ENCODE measurements around the gene PNLIPRP3. TPM values are rescaled to one million over a fixed set of nuclear protein-coding genes. Genes with fewer than 3 reads are reported as not detected.

PNLIPRP3 gene
- total and polyA plus RNA-seq, 2 of the 8 experiments (the other 6 are each of a cell fraction or from before 2014, with no cell fraction given) = not detected

GRCh38 chr10:116487522-116488430 is 60.1 kb downstream of the PNLIPRP3 start:
- POLR2A ChIA-PET (ENCODE audit: partially characterized antibody) = no interaction called here
- no peaks in the 10 kb centered on the region for H3K79me1 ChIP-seq (ENCODE audit: low read depth, low read length)
- FAIRE-seq = no peak
- no peak overlapping the region for H3K14ac ChIP-seq (ENCODE audit: insufficient read length)
- no peak overlapping the region for H3K23ac ChIP-seq (ENCODE audit: insufficient read length)
- DNase-seq (ENCODE audit: low read depth in 1 of 2, low spot score in 2 of 2) = no peak
- no peaks in the 10 kb centered on the region for H4K20me1 ChIP-seq (replicated peaks in 1 of 2; ENCODE audit: control insufficient read depth in 1 of 2, insufficient read depth in 2 of 2, low read length in 2 of 2)
- no peak overlapping the region for H3K4me3 ChIP-seq (ENCODE audit: extremely low read depth in 1 of 4, insufficient read depth in 2 of 4, low read depth in 3 of 4, low read length in 4 of 4)
- no peak overlapping the region for H2AFZ ChIP-seq (ENCODE audit: low read length)
- H4K5ac ChIP-seq (ENCODE audit: insufficient read length, low read depth, low read length) = no peak overlapping the region
- H3K23me2 ChIP-seq (ENCODE audit: low read depth, low read length) = no peaks in the 10 kb centered on the region
- H3K9me3 ChIP-seq (ENCODE audit: insufficient read depth in 2 of 2, low read depth in 1 of 2, low read length in 1 of 2) = no peaks in the 10 kb centered on the region; a peak in 1 of 4 replicates
- no peaks in the 10 kb centered on the region for H3K36me3 ChIP-seq (ENCODE audit: control insufficient read depth in 2 of 4, insufficient read depth in 4 of 4, low read length in 3 of 4)
- H2BK5ac ChIP-seq (ENCODE audit: low read depth, low read length) = no peak overlapping the region
- WGBS, 2 experiments (ENCODE audit: extremely low coverage in 1 of 2, insufficient coverage in 1 of 2, insufficient read length in 1 of 2, insufficient replicate concordance in 2 of 2, low coverage in 1 of 2, low lambda C conversion rate in 2 of 2, missing lambda C conversion rate in 1 of 2) = 94% methylated on average over 1 of the region's 1 CpG; no CpG with 5 or more reads in 1 of the 2 experiments
- TF ChIP-seq RXRA (IDR thresholded peaks at IDR 0.05; ENCODE audit: insufficient read depth, low read depth, low read length) = no peak
- no peak for TF ChIP-seq POLR2AphosphoS5 (IDR thresholded peaks at IDR 0.05; ENCODE audit: low read depth, low read length)
- TF ChIP-seq CREB1 (IDR thresholded peaks at IDR 0.05) = no peak
- TF ChIP-seq SIN3A (conservative IDR thresholded peaks at IDR 0.05 in 1 of 2, IDR thresholded peaks at IDR 0.05 in 1 of 2; ENCODE audit: low read depth in 1 of 2, low read length in 2 of 2) = no peak
- H3K4me1 ChIP-seq (replicated peaks in 1 of 4; ENCODE audit: control insufficient read depth in 3 of 4, insufficient read depth in 4 of 4, low read length in 3 of 4) = peaks cover 0 to 3% (median 0%) of the 10 kb centered on the region in 4 experiments; a peak in 2 of 7 replicates
- CTCF ChIA-PET (ENCODE audit: partially characterized antibody) = interaction anchor here (0.8 to 1.9 kb wide), 2 partner anchors 17 to 37 kb away, joined by 3 to 6 read pairs; no protein-coding TSS in a partner anchor
- no peak overlapping the region for H3K9ac ChIP-seq (replicated peaks in 1 of 4; ENCODE audit: extremely low read depth in 1 of 4, low read depth in 3 of 4, low read length in 3 of 4)
- H2BK20ac ChIP-seq (ENCODE audit: low read length) = peak overlapping the region; percentile 23; the same call in 1 of the 2 replicates
- H3K27me3 ChIP-seq (replicated peaks in 1 of 4; ENCODE audit: control insufficient read depth in 3 of 4, extremely low read depth in 1 of 4, insufficient read depth in 3 of 4, low read length in 3 of 4) = no peaks in the 10 kb centered on the region
- no peak overlapping the region; the same call in 1 of the 2 replicates for H3K18ac ChIP-seq (ENCODE audit: extremely low read depth, low read length)
- H3K27ac ChIP-seq (ENCODE audit: low read depth, low read length) = no peak overlapping the region
- H4K91ac ChIP-seq (replicated peaks; ENCODE audit: insufficient read length, low read length) = no peak overlapping the region
- no peak overlapping the region; the same call in 1 of the 2 replicates for H2AK5ac ChIP-seq (ENCODE audit: low read depth, low read length)
- H2BK12ac ChIP-seq (ENCODE audit: low read depth, low read length) = 0 out of 2 replicates have a peak overlapping the region, but pooled peaks have one; percentile 32
- H2BK15ac ChIP-seq (ENCODE audit: low read length) = no peak overlapping the region
- H3K4me2 ChIP-seq (ENCODE audit: insufficient read depth in 1 of 2, low read depth in 2 of 2, low read length in 2 of 2) = no peak overlapping the region
- H4K8ac ChIP-seq (ENCODE audit: extremely low read depth, insufficient read depth, low read length) = no peak overlapping the region
- H2BK120ac ChIP-seq (replicated peaks; ENCODE audit: low read depth, low read length) = no peak overlapping the region
- no peaks in the 10 kb centered on the region for H3K79me2 ChIP-seq (ENCODE audit: control insufficient read depth in 1 of 2, insufficient read depth in 2 of 2, low read length in 2 of 2)
- no peak overlapping the region for H3K4ac ChIP-seq (replicated peaks; ENCODE audit: insufficient read length, low read depth, low read length)
- H3K56ac ChIP-seq (replicated peaks; ENCODE audit: insufficient read length, low read depth, low read length) = no peak overlapping the region
